Adrenal gland (tissue), 5 donors: Measurements from ENCODE around the gene CHST6.

Source experiments
- POLR2A ChIP-seq, 2 donors: fragments of 450-650 bp; IDR thresholded peaks; one replicate each; pipeline ENCODE4 v1.6.1; 2017; ENCODE audit warnings: antibody characterized with exemption in 2 of 2, mild to moderate bottlenecking in 2 of 2, moderate library complexity in 1 of 2
- TF ChIP-seq, protein P1 (sequence below), 6 experiments: fragments of 450-650 bp in 4 of 6; fragments of 200-600 bp in 2 of 6; sonication (generic) in 1 of 6; IDR thresholded peaks; 1 replicate in 5 of 6; 2 replicates in 1 of 6; pipeline versions ENCODE4 v1.5.1 to v1.8.0; 2016 to 2021; ENCODE audit warnings: antibody characterized with exemption in 6 of 6, mild to moderate bottlenecking in 2 of 6, moderate library complexity in 1 of 6
- donor health status: DM: no; HTN: no; CAD: no.

- no peak for TF ChIP-seq POLR2A (IDR thresholded peaks at IDR 0.05)
- TF ChIP-seq, protein P1, sequence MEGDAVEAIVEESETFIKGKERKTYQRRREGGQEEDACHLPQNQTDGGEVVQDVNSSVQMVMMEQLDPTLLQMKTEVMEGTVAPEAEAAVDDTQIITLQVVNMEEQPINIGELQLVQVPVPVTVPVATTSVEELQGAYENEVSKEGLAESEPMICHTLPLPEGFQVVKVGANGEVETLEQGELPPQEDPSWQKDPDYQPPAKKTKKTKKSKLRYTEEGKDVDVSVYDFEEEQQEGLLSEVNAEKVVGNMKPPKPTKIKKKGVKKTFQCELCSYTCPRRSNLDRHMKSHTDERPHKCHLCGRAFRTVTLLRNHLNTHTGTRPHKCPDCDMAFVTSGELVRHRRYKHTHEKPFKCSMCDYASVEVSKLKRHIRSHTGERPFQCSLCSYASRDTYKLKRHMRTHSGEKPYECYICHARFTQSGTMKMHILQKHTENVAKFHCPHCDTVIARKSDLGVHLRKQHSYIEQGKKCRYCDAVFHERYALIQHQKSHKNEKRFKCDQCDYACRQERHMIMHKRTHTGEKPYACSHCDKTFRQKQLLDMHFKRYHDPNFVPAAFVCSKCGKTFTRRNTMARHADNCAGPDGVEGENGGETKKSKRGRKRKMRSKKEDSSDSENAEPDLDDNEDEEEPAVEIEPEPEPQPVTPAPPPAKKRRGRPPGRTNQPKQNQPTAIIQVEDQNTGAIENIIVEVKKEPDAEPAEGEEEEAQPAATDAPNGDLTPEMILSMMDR (IDR thresholded peaks at IDR 0.05) = no peak
Observed at GRCh38 chr16:75429621-75430403, 65.4 kb downstream of the CHST6 start.
